ENCODE results near the gene GLCCI1.

GLCCI1 gene

DNA sequence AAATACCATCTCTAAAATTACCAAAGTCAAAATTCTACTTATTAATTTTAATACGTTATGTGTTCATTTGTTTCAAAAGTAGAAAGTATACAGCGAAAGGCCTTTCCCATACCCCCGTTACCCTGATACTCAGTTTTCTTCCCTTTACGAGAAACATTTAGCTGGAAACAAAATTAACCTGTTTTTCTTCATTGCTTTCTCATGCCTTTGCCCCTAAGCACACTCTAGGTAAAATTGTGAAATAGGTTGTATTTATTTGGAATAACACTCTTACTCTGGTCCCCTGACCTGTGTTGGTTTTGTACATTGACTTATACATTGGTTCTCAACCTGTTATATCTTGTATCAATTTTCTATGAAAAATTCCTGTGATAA, 47.1 kb downstream of the GLCCI1 start:
- Histone ChIP-seq H3K27ac (no peak overlapping the region; a peak in 1 of 22 replicates), H3K27me3 (no peaks in the 10 kb centered on the region), H3K9me3 (replicated peaks in 1 of 11) (peaks cover 0 to 5% (median 0%) of the 10 kb centered on the region in 11 experiments; a peak in 1 of 22 replicates), H3K36me3 (peaks cover 0 to 40% (median 13%) of the 10 kb centered on the region in 11 experiments; a peak in 8 of 22 replicates), H3K4me2 (no peak overlapping the region), H3K9ac (no peak overlapping the region), H4K20me1 (no peaks in the 10 kb centered on the region), H3K4me3 (no peak overlapping the region), H3K4me1 (peaks cover 0 to 15% (median 6%) of the 10 kb centered on the region in 10 experiments; a peak in 8 of 20 replicates)
- no peak for TF ChIP-seq Cebpa-rat (IDR thresholded peaks at IDR 0.05)

DNA sequence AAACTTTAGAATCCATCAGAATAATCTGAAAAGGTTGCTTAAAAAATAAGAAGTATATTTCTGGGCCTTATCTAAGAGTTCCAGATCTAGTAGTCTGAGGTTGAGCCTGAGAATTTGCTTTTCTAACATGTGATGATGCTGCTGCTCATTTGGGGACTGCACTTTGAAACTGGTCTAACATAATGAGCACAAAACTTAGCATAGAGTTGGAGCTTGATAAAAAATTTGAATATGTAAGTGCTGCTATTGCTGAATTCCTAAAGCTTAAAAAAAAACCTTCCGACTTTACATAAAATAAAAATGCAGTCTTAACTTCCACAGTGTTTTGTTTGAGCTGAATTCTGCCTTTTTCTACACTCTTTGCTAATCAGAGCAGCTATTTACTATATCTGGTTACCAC, 48.8 kb downstream of the GLCCI1 start:
- TF ChIP-seq Cebpa-rat (IDR thresholded peaks at IDR 0.05), result no peak
- peaks cover 0 to 31% (median 21%) of the 10 kb centered on the region in 11 experiments; a peak in 8 of 22 replicates for H3K36me3 ChIP-seq

DNA sequence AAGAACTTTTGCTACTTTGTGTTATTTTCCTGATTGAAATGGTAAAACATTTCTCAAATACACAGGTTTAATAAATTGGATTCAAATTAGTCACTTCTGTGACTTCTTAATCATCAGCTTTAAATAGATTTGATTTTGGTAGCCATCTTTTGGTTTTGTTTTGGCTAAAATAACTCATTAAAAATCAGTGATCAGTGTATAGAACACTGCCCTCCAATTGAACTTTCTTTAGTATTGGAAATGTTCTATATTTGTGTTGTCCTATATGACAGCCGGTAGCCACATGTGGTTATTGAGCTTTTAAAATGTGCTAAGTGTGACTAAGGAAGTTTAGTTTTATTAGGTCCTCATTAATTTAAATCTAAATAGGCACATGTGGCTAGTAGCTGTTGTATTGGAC, 50.4 kb downstream of the GLCCI1 start:
- Histone ChIP-seq H3K4me1 (peaks cover 0 to 15% (median 5%) of the 10 kb centered on the region in 10 experiments; a peak in 8 of 20 replicates), H3K4me2 (no peak overlapping the region), H4K20me1 (no peaks in the 10 kb centered on the region), H3K4me3 (no peak overlapping the region), H3K27me3 (no peaks in the 10 kb centered on the region), H3K9ac (no peak overlapping the region), H3K9me3 (replicated peaks in 1 of 11) (peaks cover 0 to 17% (median 6%) of the 10 kb centered on the region in 11 experiments; a peak in 15 of 22 replicates), H3K27ac (no peak overlapping the region), H3K36me3 (peaks cover 0 to 46% (median 31%) of the 10 kb centered on the region in 11 experiments; a peak in 15 of 22 replicates)
- TF ChIP-seq Cebpa-rat (IDR thresholded peaks at IDR 0.05), result no peak

More for the DNA sequence above, 48.8 kb downstream of the GLCCI1 start:
- H3K9ac ChIP-seq, result no peak overlapping the region
- peaks cover 0 to 5% (median 0%) of the 10 kb centered on the region in 11 experiments; a peak in 3 of 22 replicates for H3K9me3 ChIP-seq (replicated peaks in 1 of 11)
- H3K27me3 ChIP-seq, result no peaks in the 10 kb centered on the region
- no peak overlapping the region for H3K4me2 ChIP-seq
- H3K27ac ChIP-seq, result no peak overlapping the region
- peaks cover 0 to 15% (median 6%) of the 10 kb centered on the region in 10 experiments; a peak in 8 of 20 replicates for H3K4me1 ChIP-seq
- no peak overlapping the region for H3K4me3 ChIP-seq
- no peaks in the 10 kb centered on the region for H4K20me1 ChIP-seq

DNA sequence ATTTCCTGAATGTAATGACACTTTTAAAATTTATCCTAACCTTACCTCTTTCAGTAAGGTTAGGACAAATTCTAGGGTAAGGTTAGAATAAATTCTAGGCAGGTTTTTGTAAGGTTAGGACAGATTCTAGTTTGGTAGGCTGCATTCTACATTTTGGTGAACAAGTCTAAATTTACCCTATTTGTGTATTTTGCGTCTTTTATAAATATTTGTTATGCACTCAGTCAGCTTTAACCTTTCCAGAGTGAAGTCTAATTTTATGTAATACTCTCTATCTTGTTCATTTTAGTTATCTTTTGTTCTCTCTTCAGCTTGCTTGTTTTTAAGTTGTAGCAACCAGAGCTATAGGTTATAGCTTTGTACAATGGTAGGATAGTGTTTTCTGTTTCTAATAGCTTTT, 54.0 kb downstream of the GLCCI1 start:
- H3K27me3 ChIP-seq, result no peaks in the 10 kb centered on the region
- TF ChIP-seq Cebpa-rat (IDR thresholded peaks at IDR 0.05), result no peak
- H3K4me1 ChIP-seq, result no peaks in the 10 kb centered on the region
- H3K36me3 ChIP-seq, result peaks cover 28 to 65% (median 57%) of the 10 kb centered on the region in 11 experiments
- H4K20me1 ChIP-seq, result no peaks in the 10 kb centered on the region
- H3K4me2 ChIP-seq, result no peak overlapping the region
- no peak overlapping the region for H3K4me3 ChIP-seq
- H3K9ac ChIP-seq, result no peak overlapping the region
- H3K27ac ChIP-seq, result no peak overlapping the region
- peaks cover 33 to 53% (median 43%) of the 10 kb centered on the region in 11 experiments for H3K9me3 ChIP-seq (replicated peaks in 1 of 11)

DNA sequence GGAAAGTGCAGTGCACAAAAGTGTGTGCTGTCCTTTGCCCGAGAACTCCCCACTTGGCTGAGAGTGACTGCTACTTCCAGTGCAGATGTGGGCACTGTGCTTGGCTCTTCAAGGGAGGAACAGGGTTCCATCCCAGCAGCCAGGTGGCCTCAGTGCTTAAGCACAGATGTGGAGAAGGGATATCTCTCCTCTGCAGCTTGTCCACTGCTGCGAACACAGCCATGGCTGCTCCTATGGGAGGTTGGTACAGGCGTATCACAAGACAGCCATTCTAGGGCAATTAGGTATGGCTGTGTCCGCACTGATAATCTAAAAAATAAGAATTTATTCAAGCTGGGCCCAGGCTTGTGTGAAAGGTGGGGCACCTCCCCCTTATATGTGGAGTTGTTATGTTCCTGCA, 66.6 kb downstream of the GLCCI1 start:
- Histone ChIP-seq H3K27me3 (no peaks in the 10 kb centered on the region), H3K4me2 (no peak overlapping the region), H3K9ac (no peak overlapping the region), H3K36me3 (peaks cover 0 to 53% (median 23%) of the 10 kb centered on the region in 11 experiments; a peak in 15 of 22 replicates), H3K27ac (no peak overlapping the region), H3K9me3 (replicated peaks in 1 of 11) (peaks cover 0 to 27% (median 14%) of the 10 kb centered on the region in 11 experiments; a peak in 18 of 22 replicates), H3K4me1 (no peaks in the 10 kb centered on the region), H4K20me1 (no peaks in the 10 kb centered on the region), H3K4me3 (no peak overlapping the region)
- TF ChIP-seq Cebpa-rat (IDR thresholded peaks at IDR 0.05), result no peak

DNA sequence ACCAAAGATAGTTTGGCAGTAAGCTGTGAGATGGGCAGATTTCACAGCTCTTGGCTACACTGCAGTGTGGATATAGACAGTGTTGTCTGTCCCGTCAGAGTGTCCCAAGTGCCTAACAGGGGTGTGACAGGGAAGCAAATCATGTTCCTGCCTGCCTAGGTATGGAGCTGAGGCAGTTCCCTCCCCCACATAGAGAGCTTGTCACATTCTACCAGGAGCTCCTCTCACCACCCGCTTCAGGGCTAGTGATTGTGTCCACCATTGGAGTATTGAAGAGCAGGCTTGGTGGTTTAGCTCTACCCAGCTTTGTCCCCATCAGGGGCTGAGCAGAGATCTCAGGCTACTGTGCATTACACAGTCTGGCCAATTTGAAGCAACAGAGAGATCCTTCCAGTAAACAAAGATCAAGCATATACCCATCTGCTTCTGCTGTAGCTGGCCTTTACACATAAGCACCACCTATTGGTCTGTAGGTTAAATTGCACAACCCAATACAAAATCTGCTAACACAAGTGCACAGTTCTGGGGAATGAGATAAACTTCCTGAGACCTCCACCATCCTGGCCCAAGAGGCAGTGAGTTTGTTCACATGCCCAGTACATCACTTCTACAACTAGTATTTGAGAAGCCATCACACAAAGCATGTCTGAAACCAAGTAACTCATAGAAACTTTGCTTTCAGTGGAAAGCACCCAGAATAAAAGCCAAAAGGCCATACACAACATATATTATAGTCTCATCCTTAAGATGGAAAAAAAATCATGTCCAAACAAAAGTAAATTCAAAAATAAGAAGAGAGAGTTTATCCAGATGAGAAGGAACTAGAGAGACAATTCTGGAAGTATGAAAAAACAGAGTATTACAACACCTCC, 67.3 kb downstream of the GLCCI1 start:
- Histone ChIP-seq H3K36me3 (peaks cover 0 to 53% (median 23%) of the 10 kb centered on the region in 11 experiments; a peak in 15 of 22 replicates), H3K27ac (no peak overlapping the region), H3K9ac (no peak overlapping the region), H4K20me1 (no peaks in the 10 kb centered on the region), H3K27me3 (no peaks in the 10 kb centered on the region), H3K9me3 (replicated peaks in 1 of 11) (peaks cover 0 to 26% (median 14%) of the 10 kb centered on the region in 11 experiments; a peak in 18 of 22 replicates), H3K4me2 (no peak overlapping the region), H3K4me1 (no peaks in the 10 kb centered on the region), H3K4me3 (no peak overlapping the region)
- 0 out of 22 replicates have a peak, but pooled peaks of 1 of the 11 experiments have one; percentile 11 for TF ChIP-seq Cebpa-rat (IDR thresholded peaks at IDR 0.05)

DNA sequence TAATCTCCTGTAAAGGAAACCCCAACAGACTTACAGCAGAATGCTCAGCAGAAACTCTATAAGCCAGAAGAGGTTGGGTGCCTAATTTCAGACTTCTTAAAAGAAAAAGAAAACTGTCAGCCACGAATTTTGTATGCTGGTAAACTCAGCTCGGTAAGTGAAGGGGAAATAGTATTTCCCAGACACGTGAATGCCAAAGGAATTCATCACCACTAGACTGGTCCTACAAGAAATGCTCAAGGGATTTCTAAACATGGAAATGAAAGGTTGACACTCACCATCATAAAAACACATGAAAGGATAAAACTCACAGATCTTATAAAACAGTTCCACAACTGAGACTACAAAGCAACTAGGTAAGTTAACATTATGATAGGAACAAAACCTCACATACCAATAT, 68.6 kb downstream of the GLCCI1 start:
- Histone ChIP-seq H3K36me3 (peaks cover 0 to 57% (median 23%) of the 10 kb centered on the region in 11 experiments; a peak in 15 of 22 replicates), H3K9me3 (replicated peaks in 1 of 11) (peaks cover 0 to 26% (median 14%) of the 10 kb centered on the region in 11 experiments; a peak in 18 of 22 replicates), H3K27ac (no peak overlapping the region), H4K20me1 (no peaks in the 10 kb centered on the region), H3K4me2 (no peak overlapping the region), H3K4me3 (no peak overlapping the region), H3K4me1 (no peaks in the 10 kb centered on the region), H3K27me3 (no peaks in the 10 kb centered on the region), H3K9ac (no peak overlapping the region)
- no peak for TF ChIP-seq Cebpa-rat (IDR thresholded peaks at IDR 0.05)

DNA sequence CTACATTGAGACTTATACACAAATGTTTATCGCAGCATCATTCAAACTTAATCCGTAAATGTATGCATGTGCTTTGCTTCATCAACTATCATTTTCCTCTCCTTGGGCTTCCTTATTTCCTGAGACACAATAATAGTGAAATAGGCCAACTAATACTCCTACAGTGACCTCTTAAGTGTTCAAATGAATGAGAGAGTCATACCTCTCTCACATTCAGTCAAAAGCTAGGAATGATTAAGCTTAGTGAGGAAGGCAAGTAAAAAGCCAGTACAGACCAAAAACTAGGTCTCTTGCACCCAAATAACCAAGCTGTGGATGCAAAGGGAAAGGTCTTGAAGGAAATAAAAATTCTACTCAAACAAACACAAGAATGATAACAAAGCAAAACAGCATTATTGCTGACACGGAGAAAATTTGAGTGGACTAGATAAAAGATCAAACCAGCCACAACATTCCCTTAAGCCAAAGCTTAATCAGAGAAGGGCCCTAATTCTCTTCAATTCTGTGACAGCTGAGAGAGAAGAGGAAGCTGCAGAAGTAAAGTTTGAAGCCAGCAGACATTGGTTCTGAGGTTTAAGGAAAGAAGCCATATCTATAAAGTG, 72.3 kb downstream of the GLCCI1 start:
- Histone ChIP-seq H3K27ac (no peak overlapping the region), H3K4me1 (no peaks in the 10 kb centered on the region), H3K4me2 (no peak overlapping the region), H3K9ac (no peak overlapping the region), H4K20me1 (no peaks in the 10 kb centered on the region), H3K36me3 (peaks cover 0 to 72% (median 19%) of the 10 kb centered on the region in 11 experiments; a peak in 15 of 22 replicates), H3K27me3 (no peaks in the 10 kb centered on the region), H3K4me3 (no peak overlapping the region), H3K9me3 (replicated peaks in 1 of 11) (peaks cover 0 to 15% (median 6%) of the 10 kb centered on the region in 11 experiments; a peak in 18 of 22 replicates)
- no peak for TF ChIP-seq Cebpa-rat (IDR thresholded peaks at IDR 0.05)

Data from BLaER1 treated with 17β-estradiol and CSF1 and Interleukin-3, amounts not matched to agents 10 nM and 100 nM (cell line).